SK-N-MC (cell line): Measurements from ENCODE around the gene SLC2A2.

Source experiments
- EZH2 ChIP-seq: fragments of 200-600 bp; sonication (generic); IDR thresholded peaks from one replicate; pipeline ENCODE4 v1.6.1; 2017; ENCODE audit warnings: antibody characterized with exemption
- POLR2AphosphoS5 ChIP-seq: IDR thresholded peaks from 2 replicates; pipeline ENCODE4 v1.6.1; 2012; ENCODE audit warnings: mild to moderate bottlenecking, low read depth, low read length, borderline replicate concordance

- no peak for TF ChIP-seq POLR2AphosphoS5
- no peak for TF ChIP-seq EZH2
Measured at GRCh38 chr3:170991664-170992063, 34.9 kb downstream of the SLC2A2 start.
